Measurements from ENCODE around the gene PTPRT.

The PTPRT gene

DNA sequence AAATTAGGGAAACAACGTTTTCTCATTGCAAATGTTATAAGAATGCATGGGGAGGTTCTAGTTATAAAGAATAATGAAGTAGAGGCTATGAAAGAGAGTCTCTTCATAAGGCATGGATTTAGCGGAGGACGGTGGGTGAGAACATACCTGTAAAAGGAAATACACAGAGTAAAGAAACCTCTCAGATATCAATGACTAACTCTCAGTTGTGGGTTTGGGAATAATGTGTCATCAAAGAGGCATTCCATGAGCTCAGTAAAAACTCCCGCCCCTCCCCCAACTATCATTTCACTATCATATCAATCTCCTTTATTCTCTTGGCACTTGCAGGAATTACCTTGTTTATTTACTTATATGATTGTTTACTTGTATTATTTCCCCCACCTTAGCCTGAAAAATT is 695.4 kb downstream of the PTPRT start:
- H3K79me2 ChIP-seq (ENCODE audit: low read length) = no peaks in the 10 kb centered on the region
- H3K9ac ChIP-seq (ENCODE audit: low read length) = no peak overlapping the region
- H3K4me3 ChIP-seq (ENCODE audit: low read length) = no peak overlapping the region
- no peaks in the 10 kb centered on the region for H3K36me3 ChIP-seq (replicated peaks; ENCODE audit: insufficient read depth, low read length)
- TF ChIP-seq EZH2phosphoT487 (IDR thresholded peaks at IDR 0.05; ENCODE audit: low read length) = no peak
- TF ChIP-seq EZH2 (optimal IDR thresholded peaks at IDR 0.05; ENCODE audit: low read depth, low read length) = no peak
- TF ChIP-seq, protein P1, sequence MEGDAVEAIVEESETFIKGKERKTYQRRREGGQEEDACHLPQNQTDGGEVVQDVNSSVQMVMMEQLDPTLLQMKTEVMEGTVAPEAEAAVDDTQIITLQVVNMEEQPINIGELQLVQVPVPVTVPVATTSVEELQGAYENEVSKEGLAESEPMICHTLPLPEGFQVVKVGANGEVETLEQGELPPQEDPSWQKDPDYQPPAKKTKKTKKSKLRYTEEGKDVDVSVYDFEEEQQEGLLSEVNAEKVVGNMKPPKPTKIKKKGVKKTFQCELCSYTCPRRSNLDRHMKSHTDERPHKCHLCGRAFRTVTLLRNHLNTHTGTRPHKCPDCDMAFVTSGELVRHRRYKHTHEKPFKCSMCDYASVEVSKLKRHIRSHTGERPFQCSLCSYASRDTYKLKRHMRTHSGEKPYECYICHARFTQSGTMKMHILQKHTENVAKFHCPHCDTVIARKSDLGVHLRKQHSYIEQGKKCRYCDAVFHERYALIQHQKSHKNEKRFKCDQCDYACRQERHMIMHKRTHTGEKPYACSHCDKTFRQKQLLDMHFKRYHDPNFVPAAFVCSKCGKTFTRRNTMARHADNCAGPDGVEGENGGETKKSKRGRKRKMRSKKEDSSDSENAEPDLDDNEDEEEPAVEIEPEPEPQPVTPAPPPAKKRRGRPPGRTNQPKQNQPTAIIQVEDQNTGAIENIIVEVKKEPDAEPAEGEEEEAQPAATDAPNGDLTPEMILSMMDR (IDR thresholded peaks at IDR 0.05; ENCODE audit: low read length) = no peak
- no peak overlapping the region for H2AFZ ChIP-seq (ENCODE audit: low read length)
- no peaks in the 10 kb centered on the region for H3K9me2 ChIP-seq (replicated peaks; ENCODE audit: insufficient read depth, low read length)
- no peaks in the 10 kb centered on the region for H4K20me1 ChIP-seq (ENCODE audit: insufficient read depth, low read length)
- no peak for DNase-seq
- no peak overlapping the region for H3K27ac ChIP-seq (ENCODE audit: low read length)
- no peak overlapping the region for H3K4me2 ChIP-seq (ENCODE audit: low read depth, low read length)
- H3F3A ChIP-seq (ENCODE audit: insufficient read depth, low read length) = no peaks in the 10 kb centered on the region
- no peaks in the 10 kb centered on the region for H3K9me3 ChIP-seq (replicated peaks; ENCODE audit: insufficient read depth, low read length)
- H3K27me3 ChIP-seq (replicated peaks; ENCODE audit: insufficient read depth, low read length) = no peaks in the 10 kb centered on the region
- H3K4me1 ChIP-seq (ENCODE audit: low read length) = no peaks in the 10 kb centered on the region

GRCh38 chr20:42493001-42493400 is 696.7 kb downstream of the PTPRT start:
- no peaks in the 10 kb centered on the region for H3K9me3 ChIP-seq (replicated peaks; ENCODE audit: insufficient read depth, low read length)
- H3K79me2 ChIP-seq (ENCODE audit: low read length) = no peaks in the 10 kb centered on the region
- no peaks in the 10 kb centered on the region for H4K20me1 ChIP-seq (ENCODE audit: insufficient read depth, low read length)
- TF ChIP-seq, protein P1 (IDR thresholded peaks at IDR 0.05; ENCODE audit: low read length) = no peak
- TF ChIP-seq EZH2 (optimal IDR thresholded peaks at IDR 0.05; ENCODE audit: low read depth, low read length) (no peak), EZH2phosphoT487 (IDR thresholded peaks at IDR 0.05; ENCODE audit: low read length) (no peak)
- no peaks in the 10 kb centered on the region for H3K27me3 ChIP-seq (replicated peaks; ENCODE audit: insufficient read depth, low read length)
- no peak overlapping the region for H3K4me2 ChIP-seq (ENCODE audit: low read depth, low read length)
- H3F3A ChIP-seq (ENCODE audit: insufficient read depth, low read length) = no peaks in the 10 kb centered on the region
- no peaks in the 10 kb centered on the region for H3K9me2 ChIP-seq (replicated peaks; ENCODE audit: insufficient read depth, low read length)
- H3K9ac ChIP-seq (ENCODE audit: low read length) = no peak overlapping the region
- no peaks in the 10 kb centered on the region for H3K4me1 ChIP-seq (ENCODE audit: low read length)
- H3K4me3 ChIP-seq (ENCODE audit: low read length) = no peak overlapping the region
- H2AFZ ChIP-seq (ENCODE audit: low read length) = no peak overlapping the region
- no peak overlapping the region for H3K27ac ChIP-seq (ENCODE audit: low read length)
- no peaks in the 10 kb centered on the region for H3K36me3 ChIP-seq (replicated peaks; ENCODE audit: insufficient read depth, low read length)
- DNase-seq = no peak

DNA sequence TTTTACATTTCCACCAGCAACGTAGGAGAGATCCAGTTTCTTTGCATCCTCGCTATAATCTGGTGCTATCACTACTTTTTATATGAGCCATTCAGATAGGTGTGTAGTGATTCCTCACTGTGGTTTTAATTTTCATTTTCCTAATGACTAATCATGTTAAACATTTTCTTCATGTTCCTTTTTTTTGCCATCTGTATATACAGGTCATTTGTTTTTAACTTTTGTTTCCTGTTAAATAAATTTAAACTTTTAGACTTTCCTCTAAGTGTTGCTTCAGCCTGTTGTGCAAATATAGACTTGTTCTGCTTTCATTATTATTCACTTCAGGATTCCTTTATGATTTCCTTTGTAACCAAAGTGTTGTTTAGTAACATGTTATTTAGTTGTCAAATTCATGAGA is 697.4 kb downstream of the PTPRT start:
- Histone ChIP-seq H3K9me2 (replicated peaks; ENCODE audit: insufficient read depth, low read length) (no peaks in the 10 kb centered on the region), H3K27me3 (replicated peaks; ENCODE audit: insufficient read depth, low read length) (no peaks in the 10 kb centered on the region), H3K79me2 (ENCODE audit: low read length) (no peaks in the 10 kb centered on the region), H3K27ac (ENCODE audit: low read length) (no peak overlapping the region), H4K20me1 (ENCODE audit: insufficient read depth, low read length) (no peaks in the 10 kb centered on the region), H3K4me3 (ENCODE audit: low read length) (no peak overlapping the region), H3K9ac (ENCODE audit: low read length) (no peak overlapping the region), H3K4me1 (ENCODE audit: low read length) (no peaks in the 10 kb centered on the region), H3K36me3 (replicated peaks; ENCODE audit: insufficient read depth, low read length) (no peaks in the 10 kb centered on the region), H3K9me3 (replicated peaks; ENCODE audit: insufficient read depth, low read length) (no peaks in the 10 kb centered on the region), H2AFZ (ENCODE audit: low read length) (no peak overlapping the region), H3F3A (ENCODE audit: insufficient read depth, low read length) (no peaks in the 10 kb centered on the region), H3K4me2 (ENCODE audit: low read depth, low read length) (no peak overlapping the region)
- no peak for DNase-seq
- TF ChIP-seq, protein P1 (IDR thresholded peaks at IDR 0.05; ENCODE audit: low read length) = no peak

All from MM.1S (cell line).